ENCODE data around the gene PARM1.

The PARM1 gene

GRCh38 chr4:75003979-75004378 lies 71.1 kb downstream of the PARM1 start:
- H3K4me3 ChIP-seq (ENCODE audit: low read depth, low read length), result no peak overlapping the region
- TF ChIP-seq CTCF (IDR thresholded peaks at IDR 0.05; ENCODE audit: low read depth, low read length, missing control alignments), result no peak
- DNase-seq (ENCODE audit: low read depth), result no peak
- in situ Hi-C loops (cut with HindIII; ENCODE audit: low sequenced_read_pairs), result no loop called here

- H3K4me3 ChIP-seq (ENCODE audit: low read depth, low read length), result no peak overlapping the region
- no peak for DNase-seq (ENCODE audit: low read depth)
- in situ Hi-C loops (cut with HindIII; ENCODE audit: low sequenced_read_pairs), result no loop called here
- TF ChIP-seq CTCF (IDR thresholded peaks at IDR 0.05; ENCODE audit: low read depth, low read length, missing control alignments), result no peak
These were observed 72.1 kb downstream of the PARM1 start for GRCh38 chr4:75004755-75005668.

- in situ Hi-C loops (cut with HindIII; ENCODE audit: low sequenced_read_pairs), result no loop called here
These were observed 72.8 kb downstream of the PARM1 start for GRCh38 chr4:75005727-75006126.

GRCh38 chr4:75007891-75008290 lies 75.0 kb downstream of the PARM1 start:
- TF ChIP-seq CTCF (IDR thresholded peaks at IDR 0.05; ENCODE audit: low read depth, low read length, missing control alignments), result no peak
- H3K4me3 ChIP-seq (ENCODE audit: low read depth, low read length), result no peak overlapping the region
- no peak for DNase-seq (ENCODE audit: low read depth)
- in situ Hi-C loops (cut with HindIII; ENCODE audit: low sequenced_read_pairs), result no loop called here

More at GRCh38 chr4:75005727-75006126, 72.8 kb downstream of the PARM1 start:
- H3K4me3 ChIP-seq (ENCODE audit: low read depth, low read length), result no peak overlapping the region
- no peak for TF ChIP-seq CTCF (IDR thresholded peaks at IDR 0.05; ENCODE audit: low read depth, low read length, missing control alignments)
- no peak for DNase-seq (ENCODE audit: low read depth)

- no peak overlapping the region for H3K4me3 ChIP-seq (ENCODE audit: low read depth, low read length)
- no peak for DNase-seq (ENCODE audit: low read depth)
- TF ChIP-seq CTCF (IDR thresholded peaks at IDR 0.05; ENCODE audit: low read depth, low read length, missing control alignments), result no peak
- in situ Hi-C loops (cut with HindIII; ENCODE audit: low sequenced_read_pairs), result no loop called here
These were observed 76.2 kb downstream of the PARM1 start for GRCh38 chr4:75009138-75009537.

- in situ Hi-C loops (cut with HindIII; ENCODE audit: low sequenced_read_pairs), result no loop called here
- no peak for TF ChIP-seq CTCF (IDR thresholded peaks at IDR 0.05; ENCODE audit: low read depth, low read length, missing control alignments)
- no peak for DNase-seq (ENCODE audit: low read depth)
- H3K4me3 ChIP-seq (ENCODE audit: low read depth, low read length), result no peak overlapping the region
These were observed 78.3 kb downstream of the PARM1 start for GRCh38 chr4:75011131-75011795.

Data from astrocyte of the cerebellum (primary cell).